ENCODE measurements around the gene RRP12.

DNA sequence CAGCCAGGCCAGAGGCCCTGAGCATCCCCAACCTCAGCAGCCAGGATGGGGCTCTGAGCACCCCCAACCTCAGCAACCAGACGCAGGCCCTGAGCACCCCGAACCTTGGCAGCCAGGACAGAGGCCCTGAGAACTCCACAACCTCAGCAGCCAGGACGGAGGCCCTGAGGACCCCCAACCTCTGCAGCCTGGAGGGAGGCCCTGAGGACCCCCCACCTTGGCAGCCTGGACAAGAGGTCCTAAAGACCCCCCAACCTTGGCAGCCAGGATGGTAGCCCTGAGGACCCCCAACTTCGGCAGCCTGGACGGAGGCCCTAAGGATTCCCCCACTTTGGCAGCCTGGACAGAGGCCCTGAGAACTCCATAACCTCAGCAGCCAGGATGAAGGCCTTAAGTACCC lies 17.0 kb downstream of the RRP12 start:
- no peak for TF ChIP-seq ZNF347 (CRISPR knock-in tag; IDR thresholded peaks at IDR 0.05; ENCODE audit: low read depth)
- no peak for TF ChIP-seq ATF2 (CRISPR knock-in tag; IDR thresholded peaks at IDR 0.05)
- no peak for TF ChIP-seq KLF10 (CRISPR knock-in tag; IDR thresholded peaks at IDR 0.05)

All from K562 (cell line).